Measurements from ENCODE around the gene C1QTNF6. TPM values are rescaled to one million over a fixed set of nuclear protein-coding genes. Genes with fewer than 3 reads are reported as not detected.

C1QTNF6 gene
- total RNA-seq, 1 experiment from 2014 or later: 6.3 TPM

- no peak overlapping the region for H3K27ac ChIP-seq (ENCODE audit: low read depth, low read length, poor library complexity, severe bottlenecking)
- no peak for TF ChIP-seq CTCF (conservative IDR thresholded peaks at IDR 0.05; ENCODE audit: low read depth, low read length)
- TF ChIP-seq EZH2 (IDR thresholded peaks at IDR 0.05; ENCODE audit: borderline replicate concordance, low read depth, low read length, poor library complexity, severe bottlenecking): no peak
- POLR2A ChIA-PET (ENCODE audit: low non-redundant PET): no interaction called here
- no peaks in the 10 kb centered on the region for H3K9me3 ChIP-seq (ENCODE audit: low read depth, low read length, poor library complexity, severe bottlenecking)
- no peak for DNase-seq (ENCODE audit: low spot score)
- H3K27me3 ChIP-seq (replicated peaks; ENCODE audit: insufficient read depth, low read depth, low read length, poor library complexity): no peaks in the 10 kb centered on the region
- H3K4me1 ChIP-seq (ENCODE audit: insufficient read depth, low read length, poor library complexity, severe bottlenecking): no peaks in the 10 kb centered on the region
- H3K4me3 ChIP-seq (ENCODE audit: low read depth, low read length, poor library complexity, severe bottlenecking): no peak overlapping the region
- H3K36me3 ChIP-seq (ENCODE audit: insufficient read depth, low read length, poor library complexity, severe bottlenecking): no peaks in the 10 kb centered on the region
- CTCF ChIA-PET: no interaction called here
- intact Hi-C loops (cut with micrococcal nuclease; ENCODE audit: unreplicated experiment): loop anchor here (10.0 kb wide), 1 partner anchor 95 kb away; no protein-coding TSS in a partner anchor
- no TSS peak for BruUV-seq (replicated peaks)
Observed at GRCh38 chr22:37169947-37170688, 17.9 kb downstream of the C1QTNF6 start.

- Histone ChIP-seq H3K27me3 (replicated peaks; ENCODE audit: insufficient read depth, low read depth, low read length, poor library complexity) (no peaks in the 10 kb centered on the region), H3K4me3 (ENCODE audit: low read depth, low read length, poor library complexity, severe bottlenecking) (no peak overlapping the region), H3K36me3 (ENCODE audit: insufficient read depth, low read length, poor library complexity, severe bottlenecking) (no peaks in the 10 kb centered on the region), H3K4me1 (ENCODE audit: insufficient read depth, low read length, poor library complexity, severe bottlenecking) (no peaks in the 10 kb centered on the region), H3K27ac (ENCODE audit: low read depth, low read length, poor library complexity, severe bottlenecking) (no peak overlapping the region), H3K9me3 (ENCODE audit: low read depth, low read length, poor library complexity, severe bottlenecking) (no peaks in the 10 kb centered on the region)
- BruUV-seq (replicated peaks): no TSS peak
- POLR2A ChIA-PET (ENCODE audit: low non-redundant PET): no interaction called here
- TF ChIP-seq CTCF (conservative IDR thresholded peaks at IDR 0.05; ENCODE audit: low read depth, low read length): no peak
- no peak for TF ChIP-seq EZH2 (IDR thresholded peaks at IDR 0.05; ENCODE audit: borderline replicate concordance, low read depth, low read length, poor library complexity, severe bottlenecking)
- intact Hi-C loops (cut with micrococcal nuclease; ENCODE audit: unreplicated experiment): loop anchor here (10.0 kb wide), 1 partner anchor 95 kb away; no protein-coding TSS in a partner anchor
- CTCF ChIA-PET: no interaction called here
- no peak for DNase-seq (ENCODE audit: low spot score)
Observed at GRCh38 chr22:37169406-37169805, 18.6 kb downstream of the C1QTNF6 start.

GRCh38 chr22:37167981-37168647 is 19.9 kb downstream of the C1QTNF6 start:
- ChIA-PET CTCF (interaction anchor here (0.6 to 1.2 kb wide), 2 partner anchors 30 to 106 kb away, joined by 3 to 8 read pairs; no protein-coding TSS in a partner anchor), POLR2A (ENCODE audit: low non-redundant PET) (no interaction called here)
- Histone ChIP-seq H3K27me3 (replicated peaks; ENCODE audit: insufficient read depth, low read depth, low read length, poor library complexity) (no peaks in the 10 kb centered on the region), H3K4me1 (ENCODE audit: insufficient read depth, low read length, poor library complexity, severe bottlenecking) (no peaks in the 10 kb centered on the region), H3K36me3 (ENCODE audit: insufficient read depth, low read length, poor library complexity, severe bottlenecking) (no peaks in the 10 kb centered on the region), H3K9me3 (ENCODE audit: low read depth, low read length, poor library complexity, severe bottlenecking) (no peaks in the 10 kb centered on the region), H3K4me3 (ENCODE audit: low read depth, low read length, poor library complexity, severe bottlenecking) (no peak overlapping the region), H3K27ac (ENCODE audit: low read depth, low read length, poor library complexity, severe bottlenecking) (no peak overlapping the region)
- intact Hi-C loops (cut with micrococcal nuclease; ENCODE audit: unreplicated experiment): loop anchor here (10.0 kb wide), 1 partner anchor 97 kb away; no protein-coding TSS in a partner anchor
- TF ChIP-seq CTCF (conservative IDR thresholded peaks at IDR 0.05; ENCODE audit: low read depth, low read length): no peak
- TF ChIP-seq EZH2 (IDR thresholded peaks at IDR 0.05; ENCODE audit: borderline replicate concordance, low read depth, low read length, poor library complexity, severe bottlenecking): no peak
- DNase-seq (ENCODE audit: low spot score): no peak
- no TSS peak for BruUV-seq (replicated peaks)

Measured in A673 (cell line).